Mesothelial cell of epicardium (in vitro differentiated cells): Measurements from ENCODE around the gene DACH1. TPM values are rescaled to one million over a fixed set of nuclear protein-coding genes. Genes with fewer than 3 reads are reported as not detected.

Experiments used
- DNase-seq, 2 experiments: peaks; one replicate each; pipeline ENCODE4 v3.0.0; 2021; ENCODE audit warnings: low spot score in 2 of 2; ENCODE audit not compliant: unreplicated experiment in 2 of 2
- H3K27ac Mint-ChIP-seq: 2 replicates; pipeline ENCODE4 v1.8.0; 2021; ENCODE audit warnings: mixed read lengths
- H3K27me3 Mint-ChIP-seq: 2 replicates; pipeline ENCODE4 v1.8.0; 2021; ENCODE audit warnings: low read depth, mixed read lengths
- H3K36me3 Mint-ChIP-seq: 2 replicates; pipeline ENCODE4 v1.8.0; 2021; ENCODE audit warnings: mixed read lengths
- H3K4me1 Mint-ChIP-seq: 2 replicates; pipeline ENCODE4 v1.8.0; 2021; ENCODE audit warnings: mixed read lengths
- H3K4me3 Mint-ChIP-seq: 2 replicates; pipeline ENCODE4 v1.8.0; 2021; ENCODE audit warnings: mild to moderate bottlenecking, moderate library complexity, mixed read lengths
- H3K9me3 Mint-ChIP-seq: 2 replicates; pipeline ENCODE4 v1.8.0; 2021; ENCODE audit warnings: mixed read lengths
- total RNA-seq: library from RNA; stranded (reverse); gene quantifications from 3 replicates; pipeline ENCODE4 v1.2.1, GENCODE V29; 2021
- TF ChIP-seq, protein P1 (sequence below): fragments of 200-600 bp; sonication (generic); IDR thresholded peaks from one replicate; pipeline ENCODE4 v1.5.0; 2021; ENCODE audit warnings: antibody characterized with exemption; ENCODE audit not compliant: unreplicated experiment

DACH1 gene
- total RNA-seq, 1 donor from 2014 or later, result 69.0 TPM

DNA sequence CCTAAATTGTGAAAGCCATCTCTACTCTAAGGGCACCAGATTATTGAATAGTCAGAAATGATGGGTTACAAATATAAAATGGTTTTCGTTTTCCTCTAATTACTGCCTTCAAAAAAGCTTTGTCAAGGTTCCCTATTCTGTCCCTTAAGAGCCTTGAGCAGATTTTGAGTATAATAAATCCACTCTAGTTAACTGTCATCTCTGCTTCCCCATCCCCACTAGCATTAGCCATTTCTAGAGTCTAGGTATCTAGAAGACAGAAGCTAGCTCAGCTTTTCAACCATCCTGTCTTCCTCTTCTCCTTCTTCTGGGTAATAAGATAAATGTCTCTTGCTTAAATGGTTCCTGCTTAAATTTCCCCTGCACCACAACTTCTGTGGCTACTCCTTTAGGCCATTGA is 290.4 kb downstream of the DACH1 start:
- H3K4me3 Mint-ChIP-seq, result no peak overlapping the region
- no peak overlapping the region for H3K27ac Mint-ChIP-seq
- H3K9me3 Mint-ChIP-seq, result no peaks in the 10 kb centered on the region
- no peak for DNase-seq
- TF ChIP-seq, protein P1, sequence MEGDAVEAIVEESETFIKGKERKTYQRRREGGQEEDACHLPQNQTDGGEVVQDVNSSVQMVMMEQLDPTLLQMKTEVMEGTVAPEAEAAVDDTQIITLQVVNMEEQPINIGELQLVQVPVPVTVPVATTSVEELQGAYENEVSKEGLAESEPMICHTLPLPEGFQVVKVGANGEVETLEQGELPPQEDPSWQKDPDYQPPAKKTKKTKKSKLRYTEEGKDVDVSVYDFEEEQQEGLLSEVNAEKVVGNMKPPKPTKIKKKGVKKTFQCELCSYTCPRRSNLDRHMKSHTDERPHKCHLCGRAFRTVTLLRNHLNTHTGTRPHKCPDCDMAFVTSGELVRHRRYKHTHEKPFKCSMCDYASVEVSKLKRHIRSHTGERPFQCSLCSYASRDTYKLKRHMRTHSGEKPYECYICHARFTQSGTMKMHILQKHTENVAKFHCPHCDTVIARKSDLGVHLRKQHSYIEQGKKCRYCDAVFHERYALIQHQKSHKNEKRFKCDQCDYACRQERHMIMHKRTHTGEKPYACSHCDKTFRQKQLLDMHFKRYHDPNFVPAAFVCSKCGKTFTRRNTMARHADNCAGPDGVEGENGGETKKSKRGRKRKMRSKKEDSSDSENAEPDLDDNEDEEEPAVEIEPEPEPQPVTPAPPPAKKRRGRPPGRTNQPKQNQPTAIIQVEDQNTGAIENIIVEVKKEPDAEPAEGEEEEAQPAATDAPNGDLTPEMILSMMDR, result no peak
- no peaks in the 10 kb centered on the region for H3K27me3 Mint-ChIP-seq
- peaks cover 7% of the 10 kb centered on the region for H3K36me3 Mint-ChIP-seq
- H3K4me1 Mint-ChIP-seq, result peaks cover 17% of the 10 kb centered on the region

DNA sequence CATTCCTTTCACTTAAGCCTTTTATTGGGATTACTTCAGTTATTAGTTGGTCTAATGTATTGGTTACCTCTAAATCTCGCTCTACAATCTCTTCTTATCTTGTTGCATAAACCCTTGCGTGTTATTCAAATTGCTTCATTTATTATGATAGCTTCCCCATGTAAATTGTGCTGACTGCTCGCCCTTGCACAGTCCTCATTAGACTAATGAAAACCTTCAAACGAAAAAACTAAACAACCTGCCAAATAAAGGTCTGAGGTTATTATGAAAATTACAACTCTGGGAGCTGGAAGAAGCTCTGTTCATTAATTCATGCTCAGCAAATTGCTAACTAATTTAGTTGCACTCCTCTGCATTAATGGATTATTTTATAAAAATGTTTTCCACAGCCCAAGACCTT is 320.1 kb downstream of the DACH1 start:
- no peak overlapping the region for H3K4me3 Mint-ChIP-seq
- H3K27ac Mint-ChIP-seq, result no peak overlapping the region
- peaks cover 4% of the 10 kb centered on the region for H3K4me1 Mint-ChIP-seq
- TF ChIP-seq, protein P1, result no peak
- DNase-seq, result no peak
- no peaks in the 10 kb centered on the region for H3K9me3 Mint-ChIP-seq
- no peaks in the 10 kb centered on the region for H3K27me3 Mint-ChIP-seq
- H3K36me3 Mint-ChIP-seq, result peaks cover 6% of the 10 kb centered on the region

DNA sequence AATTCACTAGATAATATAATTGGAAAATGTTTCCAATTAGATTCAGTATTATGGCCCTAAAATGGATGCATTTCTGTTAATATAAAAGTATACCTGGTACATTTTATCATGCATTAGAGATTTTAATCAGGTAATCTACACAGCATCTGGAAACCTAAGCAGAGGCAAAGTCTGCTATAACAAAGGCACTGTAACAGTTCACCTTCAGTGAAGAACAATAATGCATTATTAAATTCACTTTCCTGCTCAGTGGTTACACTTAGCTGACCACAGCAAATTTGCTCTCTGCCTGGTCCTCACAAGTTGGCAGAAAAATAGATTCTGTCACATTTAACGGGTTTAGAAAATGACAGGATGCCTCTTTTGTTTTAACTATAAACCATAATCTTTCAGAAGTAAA is 326.9 kb downstream of the DACH1 start:
- TF ChIP-seq, protein P1, result no peak
- Mint-ChIP-seq H3K27me3 (no peaks in the 10 kb centered on the region), H3K4me3 (no peak overlapping the region), H3K4me1 (peaks cover 15% of the 10 kb centered on the region), H3K36me3 (peaks cover 17% of the 10 kb centered on the region), H3K27ac (no peak overlapping the region), H3K9me3 (peaks cover 4% of the 10 kb centered on the region)
- no peak for DNase-seq

DNA sequence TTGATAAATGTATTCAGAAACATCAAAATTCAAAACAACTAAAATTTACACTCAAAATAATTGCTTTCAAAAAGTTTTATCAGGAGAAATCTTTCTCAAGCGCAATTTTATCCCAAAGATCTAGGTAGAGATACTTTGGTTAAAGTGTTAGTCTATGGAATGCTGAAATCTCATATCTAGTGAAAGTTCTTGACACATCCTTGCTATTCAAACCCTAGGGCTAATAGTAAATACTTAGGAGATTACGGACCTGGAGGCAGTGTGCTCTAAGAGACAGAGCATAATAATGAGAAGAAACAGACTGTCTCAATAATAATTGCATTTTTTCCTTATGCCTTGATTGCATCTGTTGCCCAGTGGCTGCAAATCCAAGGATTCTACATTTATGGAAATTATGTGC is 330.8 kb downstream of the DACH1 start:
- Mint-ChIP-seq H3K27me3 (no peaks in the 10 kb centered on the region), H3K4me3 (no peak overlapping the region), H3K4me1 (peaks cover 18% of the 10 kb centered on the region), H3K27ac (no peak overlapping the region), H3K9me3 (peaks cover 4% of the 10 kb centered on the region), H3K36me3 (peaks cover 19% of the 10 kb centered on the region)
- TF ChIP-seq, protein P1, result no peak
- no peak for DNase-seq

DNA sequence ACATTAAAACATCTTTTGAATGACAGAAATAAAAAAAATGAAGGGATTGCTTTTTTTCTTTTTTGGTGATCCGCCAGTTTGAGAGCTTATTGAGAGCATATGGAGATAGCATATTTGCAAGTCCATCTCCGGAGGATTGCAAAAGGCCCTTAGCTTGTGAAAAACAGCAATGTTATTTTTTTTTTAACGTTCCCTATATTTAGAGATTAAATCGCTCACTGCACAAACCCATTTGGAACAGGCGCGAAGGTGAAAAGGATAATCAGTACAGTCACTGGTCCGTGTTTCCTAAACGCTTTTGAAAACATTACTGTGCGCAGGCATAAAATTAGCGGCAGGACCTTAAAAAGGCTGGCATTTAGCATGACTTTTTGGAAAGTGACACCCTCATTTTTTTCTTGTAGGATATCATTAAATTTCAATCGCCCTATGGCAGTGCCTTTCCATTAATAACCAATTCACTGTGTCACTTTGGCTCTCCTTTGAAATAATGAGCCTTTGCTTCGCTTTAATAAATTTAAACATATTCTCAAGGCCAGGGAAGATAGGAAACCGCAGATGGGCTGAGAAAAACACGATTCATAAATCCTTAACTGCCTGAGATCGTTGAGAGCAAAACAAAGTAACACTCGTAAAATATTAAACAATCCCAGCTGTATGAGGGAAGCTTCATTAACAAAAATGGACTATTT is 342.2 kb downstream of the DACH1 start:
- Mint-ChIP-seq H3K27ac (peak overlapping the region; percentile 76), H3K4me1 (peaks cover 8% of the 10 kb centered on the region), H3K9me3 (no peaks in the 10 kb centered on the region), H3K36me3 (peaks cover 18% of the 10 kb centered on the region), H3K27me3 (no peaks in the 10 kb centered on the region), H3K4me3 (no peak overlapping the region)
- TF ChIP-seq, protein P1, result no peak
- no peak for DNase-seq
